Measurements from ENCODE around the gene SLC6A5. TPM values are rescaled to one million over a fixed set of nuclear protein-coding genes. Genes with fewer than 3 reads are reported as not detected.

Gene SLC6A5
- total RNA-seq, 1 donor from 2014 or later: not detected

DNA sequence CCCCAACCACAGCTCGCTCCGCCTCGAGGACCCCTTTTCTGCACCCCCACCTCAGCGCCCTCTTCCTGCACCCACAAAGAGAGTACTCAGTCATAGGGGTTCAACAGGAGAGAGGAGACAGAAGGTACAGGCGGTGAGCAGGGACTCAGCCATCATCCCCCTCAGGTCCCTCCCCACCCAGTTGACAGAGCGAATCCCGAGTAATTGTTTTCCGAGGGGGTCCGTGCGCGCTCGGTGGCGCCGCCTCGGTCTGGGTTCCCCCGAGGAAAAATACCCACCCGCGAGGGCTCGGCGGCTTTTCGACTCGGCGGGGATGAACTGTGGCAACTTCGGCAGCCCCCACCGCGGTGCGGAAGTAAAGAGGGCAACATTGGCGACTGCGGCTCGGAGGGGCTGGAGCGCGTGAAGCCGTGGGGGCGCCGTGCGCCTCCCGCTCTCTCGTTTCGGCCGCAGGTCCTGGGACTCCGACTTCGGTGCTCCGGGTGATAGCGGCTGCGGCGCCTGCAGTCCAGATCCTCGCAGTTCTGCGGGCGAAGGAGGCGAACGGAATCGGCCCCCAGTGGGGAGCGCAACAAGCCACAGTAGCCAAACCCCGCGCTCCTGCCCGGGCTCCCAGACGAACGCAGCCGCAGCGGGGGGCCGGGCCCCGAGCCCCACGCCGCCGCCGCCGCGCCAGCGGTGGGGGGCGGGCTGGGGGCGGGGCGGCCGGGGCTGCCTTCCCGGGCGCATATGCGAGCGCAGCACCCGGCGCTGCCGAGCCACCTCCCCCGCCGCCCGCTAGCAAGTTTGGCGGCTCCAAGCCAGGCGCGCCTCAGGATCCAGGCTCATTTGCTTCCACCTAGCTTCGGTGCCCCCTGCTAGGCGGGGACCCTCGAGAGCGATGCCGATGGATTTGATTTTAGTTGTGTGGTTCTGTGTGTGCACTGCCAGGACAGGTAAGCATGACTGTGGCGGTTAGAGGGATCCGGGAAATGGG, 69.7 kb downstream of the SLC6A5 start, which contains the start of gene NELL1:
NELL1 (plus strand) TSS at position 743 of the 976 bp plus-strand sequence.
- DNase-seq (ENCODE audit: low read depth): no peak
- H3K4me3 ChIP-seq (ENCODE audit: low read depth, low read length): peak within 1 kb of the TSS; percentile 20
- TF ChIP-seq, protein P1, sequence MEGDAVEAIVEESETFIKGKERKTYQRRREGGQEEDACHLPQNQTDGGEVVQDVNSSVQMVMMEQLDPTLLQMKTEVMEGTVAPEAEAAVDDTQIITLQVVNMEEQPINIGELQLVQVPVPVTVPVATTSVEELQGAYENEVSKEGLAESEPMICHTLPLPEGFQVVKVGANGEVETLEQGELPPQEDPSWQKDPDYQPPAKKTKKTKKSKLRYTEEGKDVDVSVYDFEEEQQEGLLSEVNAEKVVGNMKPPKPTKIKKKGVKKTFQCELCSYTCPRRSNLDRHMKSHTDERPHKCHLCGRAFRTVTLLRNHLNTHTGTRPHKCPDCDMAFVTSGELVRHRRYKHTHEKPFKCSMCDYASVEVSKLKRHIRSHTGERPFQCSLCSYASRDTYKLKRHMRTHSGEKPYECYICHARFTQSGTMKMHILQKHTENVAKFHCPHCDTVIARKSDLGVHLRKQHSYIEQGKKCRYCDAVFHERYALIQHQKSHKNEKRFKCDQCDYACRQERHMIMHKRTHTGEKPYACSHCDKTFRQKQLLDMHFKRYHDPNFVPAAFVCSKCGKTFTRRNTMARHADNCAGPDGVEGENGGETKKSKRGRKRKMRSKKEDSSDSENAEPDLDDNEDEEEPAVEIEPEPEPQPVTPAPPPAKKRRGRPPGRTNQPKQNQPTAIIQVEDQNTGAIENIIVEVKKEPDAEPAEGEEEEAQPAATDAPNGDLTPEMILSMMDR (conservative IDR thresholded peaks at IDR 0.05; ENCODE audit: low read depth, low read length): no peak

DNA sequence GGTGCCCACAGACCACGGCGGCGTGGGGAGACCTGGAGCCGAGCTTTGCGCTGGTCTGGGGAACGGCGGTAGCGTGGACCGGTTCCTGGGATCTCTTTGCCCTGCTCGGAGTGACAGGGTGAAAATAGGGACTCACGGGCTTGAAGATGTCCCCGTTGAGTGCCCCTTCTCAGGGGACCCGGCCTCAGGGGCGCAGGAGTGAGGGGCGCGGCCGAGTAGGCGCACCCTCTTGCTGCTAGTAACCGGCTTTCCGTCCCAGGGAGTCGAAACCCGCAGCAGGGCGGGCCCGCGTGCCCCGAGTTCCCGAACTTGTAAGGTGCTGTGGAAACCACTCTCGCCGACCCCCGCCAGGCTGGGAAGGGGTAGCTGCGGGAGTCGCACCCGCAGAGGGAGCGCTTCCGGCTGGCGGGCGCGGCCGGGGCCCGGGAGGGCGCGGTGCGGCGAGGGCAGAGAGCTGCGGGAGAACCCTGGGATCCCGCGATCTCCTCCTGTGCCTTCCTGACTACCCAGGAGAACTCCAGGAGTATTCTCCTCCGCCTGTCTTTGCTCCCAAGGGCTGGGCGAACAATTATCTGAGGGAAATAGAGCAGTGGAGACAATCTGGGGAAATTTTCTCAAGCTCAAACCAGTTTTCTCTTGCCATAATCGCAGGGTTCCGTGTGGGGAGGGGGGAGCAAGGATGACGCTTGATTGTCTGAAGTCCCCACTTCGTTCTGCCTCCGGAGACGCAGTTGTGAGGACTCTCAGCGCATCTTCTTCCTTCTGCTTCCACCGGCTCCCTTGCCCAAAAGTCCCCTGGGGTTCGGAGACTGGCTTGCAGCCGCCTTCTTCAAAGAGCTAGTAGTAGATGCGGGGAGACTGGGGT, 70.6 kb downstream of the SLC6A5 start:
- H3K4me3 ChIP-seq (ENCODE audit: low read depth, low read length): peak overlapping the region; percentile 8

DNA sequence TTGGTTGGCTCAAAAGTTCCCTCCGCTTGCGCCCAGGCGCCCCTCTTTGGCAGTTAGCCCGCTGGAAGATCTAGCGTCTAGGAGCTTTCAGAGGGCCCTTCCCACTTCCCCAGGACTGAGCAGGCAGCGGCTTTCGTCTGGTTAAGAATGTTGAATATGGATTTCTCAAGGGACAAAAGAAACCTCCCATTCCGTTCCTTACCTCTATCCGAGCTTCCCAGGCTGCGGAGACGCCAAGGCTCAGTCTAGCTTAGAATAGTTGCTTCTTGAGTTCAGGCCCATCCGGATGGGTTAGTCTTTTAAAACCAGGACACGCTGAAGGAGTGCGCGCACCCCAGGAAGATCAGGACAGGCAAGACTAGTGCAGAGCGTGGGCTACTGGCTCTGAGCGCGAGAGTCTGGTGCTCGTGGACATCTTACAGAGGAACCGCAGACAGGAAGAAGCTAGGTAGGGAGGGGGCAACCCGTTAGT, 71.6 kb downstream of the SLC6A5 start:
- TF ChIP-seq, protein P1 (conservative IDR thresholded peaks at IDR 0.05; ENCODE audit: low read depth, low read length): no peak
- no peak for DNase-seq (ENCODE audit: low read depth)
- no peak overlapping the region for H3K4me3 ChIP-seq (ENCODE audit: low read depth, low read length)

More for the DNA sequence above, 70.6 kb downstream of the SLC6A5 start:
- TF ChIP-seq, protein P1 (conservative IDR thresholded peaks at IDR 0.05; ENCODE audit: low read depth, low read length): no peak
- DNase-seq (ENCODE audit: low read depth): no peak

DNA sequence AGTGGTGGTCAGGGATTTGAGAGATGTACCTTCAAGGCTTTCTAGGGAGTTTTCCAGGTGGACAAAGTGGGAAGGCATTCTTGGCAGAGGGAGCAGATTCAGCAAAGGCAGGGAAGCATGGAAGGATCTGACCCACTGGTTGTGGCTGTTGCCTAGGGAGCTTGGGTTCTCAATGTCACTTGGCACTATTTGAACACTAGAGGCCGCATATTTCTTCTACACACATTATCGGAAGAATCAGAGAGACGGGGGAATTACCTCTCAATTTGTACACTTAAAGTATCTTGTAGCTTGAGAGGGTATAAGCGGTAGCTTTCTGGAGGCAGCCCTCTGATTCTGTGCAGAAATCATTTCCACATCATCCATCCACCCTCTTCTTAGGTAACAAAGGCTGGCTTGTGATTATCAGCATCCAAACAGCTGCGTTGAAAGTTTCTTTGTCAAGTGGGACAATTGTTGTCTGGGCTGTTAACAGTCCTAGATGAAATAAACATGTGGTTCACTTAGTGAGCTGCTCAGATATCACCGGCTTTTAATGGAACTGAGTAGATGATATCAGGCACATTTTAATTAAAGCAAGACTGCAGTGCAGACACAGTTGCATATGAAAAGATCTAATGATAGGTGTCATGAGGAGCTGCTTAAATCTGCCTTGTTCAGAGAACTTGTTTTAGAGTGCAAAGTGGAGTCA, 72.6 kb downstream of the SLC6A5 start:
- DNase-seq (ENCODE audit: low read depth): peak; percentile 25
- no peak overlapping the region for H3K4me3 ChIP-seq (ENCODE audit: low read depth, low read length)
- TF ChIP-seq, protein P1 (conservative IDR thresholded peaks at IDR 0.05; ENCODE audit: low read depth, low read length): peak; percentile 58

DNA sequence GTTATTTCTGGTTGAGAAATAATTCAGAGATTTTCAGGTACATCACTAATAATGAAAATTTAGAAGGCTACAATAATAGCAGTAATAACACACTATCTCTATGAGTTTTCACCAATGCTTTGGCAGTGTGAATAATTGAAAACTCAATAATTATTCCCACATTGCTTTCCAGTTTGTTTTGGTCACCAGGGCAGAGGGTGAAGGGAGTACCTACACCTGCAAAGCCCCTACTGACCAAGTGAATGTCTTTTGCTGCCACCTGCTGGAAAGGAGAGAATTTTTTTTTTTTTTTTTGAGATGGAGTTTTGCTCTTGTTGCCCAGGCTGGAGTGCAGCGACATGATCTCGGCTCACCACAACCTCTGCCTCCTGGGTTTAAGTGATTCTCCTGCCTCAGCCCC, 73.2 kb downstream of the SLC6A5 start:
- TF ChIP-seq, protein P1 (conservative IDR thresholded peaks at IDR 0.05; ENCODE audit: low read depth, low read length): peak; percentile 49
- no peak overlapping the region for H3K4me3 ChIP-seq (ENCODE audit: low read depth, low read length)
- no peak for DNase-seq (ENCODE audit: low read depth)

DNA sequence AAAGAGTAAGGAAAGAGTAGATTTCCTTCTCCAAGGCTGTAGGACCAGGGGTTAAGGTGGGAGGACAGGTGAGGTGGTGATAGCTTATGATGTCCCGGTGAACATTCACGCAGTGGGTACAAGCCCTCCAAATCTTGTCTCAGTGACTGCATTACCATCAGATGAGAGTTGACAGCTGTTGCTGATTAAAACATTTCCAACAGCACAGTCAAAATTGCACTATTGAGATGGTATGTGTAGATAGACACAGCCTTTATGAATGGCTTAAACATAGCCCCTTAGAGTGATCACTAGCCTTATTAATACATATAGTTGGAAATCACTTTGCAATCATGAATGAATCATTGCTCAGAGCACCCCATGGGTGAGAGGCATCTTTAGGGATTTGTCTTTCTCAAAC, 77.2 kb downstream of the SLC6A5 start:
- DNase-seq (ENCODE audit: low read depth): no peak
- H3K4me3 ChIP-seq (ENCODE audit: low read depth, low read length): no peak overlapping the region
- TF ChIP-seq, protein P1 (conservative IDR thresholded peaks at IDR 0.05; ENCODE audit: low read depth, low read length): no peak

Data from epithelial cell of proximal tubule (primary cell).